ENCODE measurements around the gene RBSN.

- no peak for TF ChIP-seq ZNF24 (tag by site-specific recombination; IDR thresholded peaks at IDR 0.05)
- TF ChIP-seq ZBTB10 (tag by site-specific recombination; IDR thresholded peaks at IDR 0.05), result no peak
- TF ChIP-seq YY1 (tag by site-specific recombination; IDR thresholded peaks at IDR 0.05), result no peak
- TF ChIP-seq ZNF776 (tag by site-specific recombination; IDR thresholded peaks at IDR 0.05; ENCODE audit: borderline replicate concordance), result no peak
- no peak for TF ChIP-seq ZNF514 (tag by site-specific recombination; IDR thresholded peaks at IDR 0.05)
- no peak for TF ChIP-seq CTCF (tag by site-specific recombination; IDR thresholded peaks at IDR 0.05)
- TF ChIP-seq ZNF274 (IDR thresholded peaks at IDR 0.05; ENCODE audit: low read length), result no peak
- no peak for TF ChIP-seq ZNF274 (tag by site-specific recombination; IDR thresholded peaks at IDR 0.05; ENCODE audit: borderline replicate concordance)
- no peak for TF ChIP-seq REST (tag by site-specific recombination; IDR thresholded peaks at IDR 0.05)
- TF ChIP-seq, protein P1, sequence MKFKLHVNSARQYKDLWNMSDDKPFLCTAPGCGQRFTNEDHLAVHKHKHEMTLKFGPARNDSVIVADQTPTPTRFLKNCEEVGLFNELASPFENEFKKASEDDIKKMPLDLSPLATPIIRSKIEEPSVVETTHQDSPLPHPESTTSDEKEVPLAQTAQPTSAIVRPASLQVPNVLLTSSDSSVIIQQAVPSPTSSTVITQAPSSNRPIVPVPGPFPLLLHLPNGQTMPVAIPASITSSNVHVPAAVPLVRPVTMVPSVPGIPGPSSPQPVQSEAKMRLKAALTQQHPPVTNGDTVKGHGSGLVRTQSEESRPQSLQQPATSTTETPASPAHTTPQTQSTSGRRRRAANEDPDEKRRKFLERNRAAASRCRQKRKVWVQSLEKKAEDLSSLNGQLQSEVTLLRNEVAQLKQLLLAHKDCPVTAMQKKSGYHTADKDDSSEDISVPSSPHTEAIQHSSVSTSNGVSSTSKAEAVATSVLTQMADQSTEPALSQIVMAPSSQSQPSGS (tag by site-specific recombination; IDR thresholded peaks at IDR 0.05; ENCODE audit: low read depth), result no peak
- no peak for TF ChIP-seq ZNF391 (tag by site-specific recombination; IDR thresholded peaks at IDR 0.05; ENCODE audit: borderline replicate concordance, low read depth)
- TF ChIP-seq ZNF335 (tag by site-specific recombination; conservative IDR thresholded peaks at IDR 0.05), result no peak
- TF ChIP-seq ZNF777 (tag by site-specific recombination; IDR thresholded peaks at IDR 0.05; ENCODE audit: borderline replicate concordance), result no peak
These were observed 19.9 kb downstream of the RBSN start for GRCh38 chr3:15079091-15079490.

Data from HEK293 (cell line).